NB4 (cell line): ENCODE measurements around the gene STRN4.
A peak's percentile ranks its signal among the peaks of the same experiment; 100 is the strongest.

Experiments
- MYC ChIP-seq: IDR thresholded peaks from 2 replicates; pipeline ENCODE4 v1.6.1; 2011; ENCODE audit warnings: low read depth, low read length
- POLR2A ChIP-seq: IDR thresholded peaks from 2 replicates; pipeline ENCODE4 v1.6.1; 2011; ENCODE audit warnings: mild to moderate bottlenecking; ENCODE audit not compliant: insufficient read length; ENCODE audit errors: extremely low read depth
- TF ChIP-seq, protein P1 (sequence below): IDR thresholded peaks from one replicate; pipeline ENCODE4 v1.5.1; 2012; ENCODE audit warnings: low read depth, low read length
- TF ChIP-seq, protein P2 (sequence below): IDR thresholded peaks from 2 replicates; pipeline ENCODE4 v1.6.1; 2011; ENCODE audit warnings: low read depth, low read length

DNA sequence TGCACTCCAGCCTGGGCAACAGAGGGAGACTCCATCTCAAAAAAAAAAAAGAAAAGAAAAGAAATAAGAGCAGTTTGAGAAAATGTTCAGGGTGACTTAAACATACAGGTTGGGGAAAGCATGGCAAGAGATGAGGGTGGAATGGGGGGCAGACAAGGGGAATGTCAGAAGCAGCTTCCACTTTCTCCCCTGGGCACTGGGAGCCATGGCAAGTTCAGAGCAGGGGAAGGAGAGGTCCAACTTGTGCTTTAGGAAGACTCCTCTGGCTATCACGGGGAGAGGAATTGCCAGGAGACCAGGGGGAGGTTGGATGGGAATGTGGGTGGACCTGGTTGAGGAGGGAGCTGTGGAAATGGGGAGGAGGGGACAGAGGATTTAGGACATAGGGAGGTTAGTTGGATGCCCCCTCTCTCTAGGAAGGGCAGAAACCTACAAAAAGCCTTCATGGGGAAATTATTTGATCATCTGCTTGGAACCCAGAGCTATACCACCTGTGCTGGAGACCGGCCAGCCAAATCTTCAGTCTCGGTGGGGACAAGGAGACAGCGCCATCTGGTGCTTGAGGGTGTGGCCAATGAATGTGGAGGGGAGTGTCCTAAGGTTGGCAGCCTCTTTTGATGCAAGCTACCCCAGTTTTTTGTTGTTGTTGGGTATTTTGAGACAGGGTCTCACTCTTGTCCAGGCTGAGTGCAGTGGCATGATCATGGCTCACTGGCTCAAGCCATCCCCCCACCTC, 7.3 kb upstream of the STRN4 start:
- TF ChIP-seq, protein P1, sequence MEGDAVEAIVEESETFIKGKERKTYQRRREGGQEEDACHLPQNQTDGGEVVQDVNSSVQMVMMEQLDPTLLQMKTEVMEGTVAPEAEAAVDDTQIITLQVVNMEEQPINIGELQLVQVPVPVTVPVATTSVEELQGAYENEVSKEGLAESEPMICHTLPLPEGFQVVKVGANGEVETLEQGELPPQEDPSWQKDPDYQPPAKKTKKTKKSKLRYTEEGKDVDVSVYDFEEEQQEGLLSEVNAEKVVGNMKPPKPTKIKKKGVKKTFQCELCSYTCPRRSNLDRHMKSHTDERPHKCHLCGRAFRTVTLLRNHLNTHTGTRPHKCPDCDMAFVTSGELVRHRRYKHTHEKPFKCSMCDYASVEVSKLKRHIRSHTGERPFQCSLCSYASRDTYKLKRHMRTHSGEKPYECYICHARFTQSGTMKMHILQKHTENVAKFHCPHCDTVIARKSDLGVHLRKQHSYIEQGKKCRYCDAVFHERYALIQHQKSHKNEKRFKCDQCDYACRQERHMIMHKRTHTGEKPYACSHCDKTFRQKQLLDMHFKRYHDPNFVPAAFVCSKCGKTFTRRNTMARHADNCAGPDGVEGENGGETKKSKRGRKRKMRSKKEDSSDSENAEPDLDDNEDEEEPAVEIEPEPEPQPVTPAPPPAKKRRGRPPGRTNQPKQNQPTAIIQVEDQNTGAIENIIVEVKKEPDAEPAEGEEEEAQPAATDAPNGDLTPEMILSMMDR, result peak; percentile 100
- TF ChIP-seq POLR2A (no peak), MYC (0 out of 2 replicates have a peak, but pooled peaks have one; percentile 15)
- TF ChIP-seq, protein P2, sequence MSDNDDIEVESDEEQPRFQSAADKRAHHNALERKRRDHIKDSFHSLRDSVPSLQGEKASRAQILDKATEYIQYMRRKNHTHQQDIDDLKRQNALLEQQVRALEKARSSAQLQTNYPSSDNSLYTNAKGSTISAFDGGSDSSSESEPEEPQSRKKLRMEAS, result peak; percentile 41
